ENCODE data around the gene PRG2. TPM values are rescaled to one million over a fixed set of nuclear protein-coding genes. Genes with fewer than 3 reads are reported as not detected.

PRG2 gene
- total RNA-seq, 6 donors from 2014 or later = 0.30 to 2.6 (median 1.6) TPM; not detected in 2

DNA sequence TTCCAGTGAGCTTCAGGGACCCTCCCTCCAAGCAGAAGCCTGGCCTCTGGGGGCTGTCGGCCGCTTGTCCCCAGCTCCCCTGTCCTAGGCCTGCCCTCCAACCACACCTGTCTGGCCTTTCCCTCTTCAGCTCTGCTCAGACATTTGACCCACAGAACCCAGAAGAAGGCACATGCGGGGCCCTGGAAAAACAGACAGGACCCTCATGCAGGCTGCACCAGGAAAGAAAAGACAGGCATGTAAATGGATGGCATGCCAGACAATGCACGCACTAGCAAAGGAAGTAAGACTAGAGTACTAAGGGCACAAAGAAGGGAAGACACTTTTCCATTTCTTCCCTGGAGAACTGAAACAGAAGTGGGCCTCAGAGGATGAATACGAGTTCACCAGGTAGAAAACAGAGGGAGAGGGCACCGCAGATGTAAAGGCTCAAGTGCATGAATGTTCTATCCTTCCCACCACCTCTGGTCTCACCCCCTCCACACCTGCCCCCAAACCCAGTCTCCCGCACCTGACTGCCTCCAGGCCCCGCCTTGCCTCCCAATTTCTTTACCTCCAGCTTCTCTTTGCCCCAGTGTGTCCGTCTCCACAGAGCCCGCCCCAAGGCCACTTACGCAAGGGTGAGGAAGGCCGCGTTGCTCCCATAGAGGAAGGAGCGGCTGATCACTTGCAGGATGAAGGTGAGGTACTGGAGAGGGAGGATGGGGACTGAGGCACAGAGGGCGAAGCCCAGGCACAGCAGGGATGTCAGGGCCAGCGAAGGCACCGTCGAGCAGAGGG is 19.1 kb upstream of the PRG2 start:
- no peaks in the 10 kb centered on the region for H3K27me3 ChIP-seq
- TF ChIP-seq POLR2A (IDR thresholded peaks at IDR 0.05) = no peak
- TF ChIP-seq POLR2AphosphoS5 (IDR thresholded peaks at IDR 0.05) = no peak
- TF ChIP-seq, protein P1, sequence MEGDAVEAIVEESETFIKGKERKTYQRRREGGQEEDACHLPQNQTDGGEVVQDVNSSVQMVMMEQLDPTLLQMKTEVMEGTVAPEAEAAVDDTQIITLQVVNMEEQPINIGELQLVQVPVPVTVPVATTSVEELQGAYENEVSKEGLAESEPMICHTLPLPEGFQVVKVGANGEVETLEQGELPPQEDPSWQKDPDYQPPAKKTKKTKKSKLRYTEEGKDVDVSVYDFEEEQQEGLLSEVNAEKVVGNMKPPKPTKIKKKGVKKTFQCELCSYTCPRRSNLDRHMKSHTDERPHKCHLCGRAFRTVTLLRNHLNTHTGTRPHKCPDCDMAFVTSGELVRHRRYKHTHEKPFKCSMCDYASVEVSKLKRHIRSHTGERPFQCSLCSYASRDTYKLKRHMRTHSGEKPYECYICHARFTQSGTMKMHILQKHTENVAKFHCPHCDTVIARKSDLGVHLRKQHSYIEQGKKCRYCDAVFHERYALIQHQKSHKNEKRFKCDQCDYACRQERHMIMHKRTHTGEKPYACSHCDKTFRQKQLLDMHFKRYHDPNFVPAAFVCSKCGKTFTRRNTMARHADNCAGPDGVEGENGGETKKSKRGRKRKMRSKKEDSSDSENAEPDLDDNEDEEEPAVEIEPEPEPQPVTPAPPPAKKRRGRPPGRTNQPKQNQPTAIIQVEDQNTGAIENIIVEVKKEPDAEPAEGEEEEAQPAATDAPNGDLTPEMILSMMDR (IDR thresholded peaks at IDR 0.05) = no peak
- TF ChIP-seq EP300 (IDR thresholded peaks at IDR 0.05) = no peak
- peaks cover 14 to 16% (median 15%) of the 10 kb centered on the region in 4 donors for H3K4me1 ChIP-seq
- no peak for ATAC-seq (ENCODE audit: low FRiP score in 2 of 2)
- peaks cover 26 to 81% (median 53%) of the 10 kb centered on the region in 4 donors for H3K36me3 ChIP-seq
- peak in 1 of 2 donors; percentile 41 for DNase-seq
- no peak overlapping the region for H3K27ac ChIP-seq
- H3K9me3 ChIP-seq = no peaks in the 10 kb centered on the region
- H3K4me3 ChIP-seq = no peak overlapping the region
- WGBS, 2 donors = 92 to 94% methylated on average over 16 to 18 of the region's 18 CpGs

DNA sequence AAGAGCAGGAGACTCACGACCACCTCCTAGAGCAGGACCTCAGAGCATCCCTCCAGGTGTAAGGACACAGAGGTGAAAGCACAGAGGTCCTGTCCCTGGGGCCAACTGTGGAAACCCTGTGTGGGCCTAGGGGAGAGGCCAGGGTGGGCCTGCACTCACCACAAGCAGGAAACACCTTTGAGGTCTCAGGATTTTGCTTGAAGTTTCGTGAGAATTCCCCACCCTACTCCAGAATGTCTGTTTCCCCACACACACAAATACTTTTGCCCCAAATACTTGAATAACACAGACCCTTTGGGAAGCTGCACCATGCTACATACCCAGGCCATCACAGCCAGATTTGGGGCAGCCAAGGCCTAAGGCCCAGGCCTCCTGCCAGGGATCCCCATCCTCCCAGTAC is 18.3 kb upstream of the PRG2 start:
- no peak for DNase-seq
- Histone ChIP-seq H3K4me3 (no peak overlapping the region), H3K36me3 (peaks cover 20 to 74% (median 47%) of the 10 kb centered on the region in 4 donors), H3K27me3 (no peaks in the 10 kb centered on the region), H3K4me1 (peaks cover 14 to 16% (median 15%) of the 10 kb centered on the region in 4 donors), H3K9me3 (no peaks in the 10 kb centered on the region), H3K27ac (no peak overlapping the region)
- 68 to 71% methylated on average over 2 of the region's 2 CpGs for WGBS, 2 donors
- no peak for TF ChIP-seq EP300 (IDR thresholded peaks at IDR 0.05)
- ATAC-seq (ENCODE audit: low FRiP score in 2 of 2) = no peak

DNA sequence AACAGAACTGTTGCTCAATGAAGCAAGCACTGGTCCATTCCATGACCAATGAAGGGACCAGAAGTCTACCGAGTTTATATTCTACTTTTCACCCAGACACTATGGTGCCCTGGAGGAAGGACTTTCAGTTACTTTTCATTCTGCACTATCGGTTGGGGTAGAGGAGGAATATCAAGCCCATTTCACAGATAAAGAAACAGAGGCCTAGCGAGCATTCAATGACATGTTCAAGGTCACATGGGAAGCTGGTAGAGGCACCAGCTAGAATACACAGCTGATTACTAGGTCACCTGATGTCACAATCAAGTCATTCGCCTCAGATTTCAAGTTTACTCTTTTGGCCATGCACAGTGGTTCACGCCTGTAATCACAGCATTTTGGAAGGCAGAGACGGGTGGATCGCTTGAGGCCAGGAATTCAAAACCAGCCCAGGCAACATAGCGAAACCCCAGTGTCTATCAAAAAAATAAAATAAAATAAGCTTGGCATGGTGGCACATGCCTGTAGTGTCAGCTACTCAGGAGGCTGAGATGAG is 17.6 kb upstream of the PRG2 start:
- no peak for ATAC-seq (ENCODE audit: low FRiP score in 2 of 2)
- Histone ChIP-seq H3K27me3 (no peaks in the 10 kb centered on the region), H3K27ac (no peak overlapping the region), H3K36me3 (peaks cover 20 to 67% (median 41%) of the 10 kb centered on the region in 4 donors), H3K9me3 (no peaks in the 10 kb centered on the region), H3K4me1 (peaks cover 14 to 16% (median 15%) of the 10 kb centered on the region in 4 donors), H3K4me3 (no peak overlapping the region)
- TF ChIP-seq POLR2A (IDR thresholded peaks at IDR 0.05) (no peak), POLR2AphosphoS5 (IDR thresholded peaks at IDR 0.05) (no peak), EP300 (IDR thresholded peaks at IDR 0.05) (no peak)
- TF ChIP-seq, protein P1 (IDR thresholded peaks at IDR 0.05) = no peak
- 97 to 98% methylated on average over 8 of the region's 8 CpGs for WGBS, 2 donors
- DNase-seq = no peak

DNA sequence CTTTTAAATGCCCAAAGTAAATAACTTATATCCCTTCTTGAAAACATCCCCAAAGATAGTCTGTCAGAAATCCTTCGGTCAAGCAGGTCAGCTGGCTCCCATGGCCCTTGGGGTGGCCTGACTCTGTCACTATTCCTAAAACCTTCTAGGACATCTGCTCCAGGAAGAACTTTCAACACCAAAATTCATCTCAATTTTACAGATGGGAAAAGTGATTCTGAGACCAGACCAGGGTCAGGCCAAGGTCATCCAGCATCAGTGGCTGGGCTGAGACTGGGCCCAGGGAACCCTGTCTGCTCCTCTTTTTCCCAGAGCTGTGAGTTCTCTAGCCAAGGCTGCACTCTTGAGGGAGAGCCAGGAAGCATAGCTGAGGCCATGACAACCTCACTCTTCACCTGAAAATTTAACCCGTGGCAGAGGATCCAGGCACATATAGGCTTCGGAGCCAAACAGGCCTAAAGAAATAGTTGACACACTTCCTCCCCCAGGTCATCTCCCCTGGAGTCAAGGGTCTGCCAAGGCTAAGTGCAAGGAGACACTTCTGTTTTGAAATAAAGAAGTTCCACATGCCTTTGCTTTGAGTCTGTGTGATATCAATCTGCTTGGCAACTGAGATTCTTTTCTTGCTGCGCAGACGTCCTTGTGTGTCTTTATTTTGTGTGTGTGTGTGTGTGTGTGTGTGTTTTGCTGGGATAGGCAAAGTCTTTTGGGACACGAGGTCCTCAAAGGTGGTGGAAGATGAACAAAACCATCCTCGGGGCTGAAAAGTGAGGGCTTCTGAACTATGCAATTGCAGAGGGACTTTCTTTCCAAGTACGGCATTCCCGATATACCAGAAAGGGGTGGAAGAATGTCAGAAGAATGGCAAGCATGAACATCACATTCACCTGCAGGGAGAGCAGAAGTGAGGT is 16.8 kb upstream of the PRG2 start:
- ATAC-seq (ENCODE audit: low FRiP score in 2 of 2) (no peak), DNase-seq (no peak)
- TF ChIP-seq EP300 (IDR thresholded peaks at IDR 0.05) = no peak
- Histone ChIP-seq H3K4me3 (no peak overlapping the region), H3K4me1 (peaks cover 14 to 16% (median 15%) of the 10 kb centered on the region in 4 donors), H3K36me3 (peaks cover 20 to 59% (median 40%) of the 10 kb centered on the region in 4 donors), H3K9me3 (no peaks in the 10 kb centered on the region), H3K27me3 (no peaks in the 10 kb centered on the region), H3K27ac (peak overlapping the region in 2 of 4 donors; percentile 28 to 42)
- 76 to 81% methylated on average over 9 of the region's 9 CpGs for WGBS, 2 donors

DNA sequence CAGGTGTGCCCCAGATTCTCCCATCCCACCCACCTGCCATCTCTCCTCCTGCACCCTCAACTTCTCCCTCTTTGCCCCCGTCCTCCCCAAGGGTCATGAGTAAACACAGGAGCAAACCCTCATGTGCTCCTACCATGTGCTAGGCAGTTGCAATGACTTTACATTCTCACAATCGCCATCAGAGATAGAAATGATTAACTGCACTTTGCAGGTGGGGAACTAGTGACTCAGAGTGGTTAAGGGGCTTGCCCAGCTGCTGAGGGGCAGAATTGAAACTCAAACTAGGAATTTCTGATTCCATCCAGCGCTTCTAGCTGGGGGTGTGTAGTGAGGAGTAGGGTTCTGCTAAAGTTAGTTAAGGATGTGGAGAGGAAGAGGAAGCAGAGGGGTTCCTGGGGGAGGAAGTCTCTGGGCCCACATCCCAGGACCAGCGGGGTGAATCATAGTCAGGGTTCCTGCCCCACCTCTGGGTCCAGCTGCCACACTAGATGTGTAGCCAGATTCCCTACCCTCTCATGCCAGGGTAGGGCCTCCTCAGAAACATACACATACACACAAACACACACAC is 16.0 kb upstream of the PRG2 start:
- Histone ChIP-seq H3K27me3 (no peaks in the 10 kb centered on the region), H3K27ac (peak overlapping the region in 2 of 4 donors; percentile 28 to 42), H3K36me3 (peaks cover 16 to 51% (median 39%) of the 10 kb centered on the region in 4 donors), H3K4me1 (peaks cover 14 to 16% (median 15%) of the 10 kb centered on the region in 4 donors), H3K9me3 (no peaks in the 10 kb centered on the region), H3K4me3 (no peak overlapping the region)
- DNase-seq = peak in 1 of 2 donors; percentile 44
- peak; percentile 56 to 78 for ATAC-seq (ENCODE audit: low FRiP score in 2 of 2)
- no peak for TF ChIP-seq EP300 (IDR thresholded peaks at IDR 0.05)
- WGBS, 2 donors = 46 to 49% methylated on average over 4 of the region's 4 CpGs

All from upper lobe of left lung (tissue), 6 donors.